Fibroblast of lung (primary cell): ENCODE measurements around the gene AICDA. TPM values are rescaled to one million over a fixed set of nuclear protein-coding genes. Genes with fewer than 3 reads are reported as not detected.
A peak's percentile ranks its signal among the peaks of the same experiment; 100 is the strongest.

Source experiments
- DNase-seq, 2 donors: peaks; one replicate each; pipeline versions ENCODE4 v3.0.0 to v3.0.0-alpha.2; 2010; ENCODE audit warnings: low read depth in 2 of 2
- H2AFZ ChIP-seq: 2 replicates; pipeline ENCODE4 v1.5.1; 2012; ENCODE audit warnings: low read length, control low read depth, inconsistent platforms
- H3K27ac ChIP-seq: 2 replicates; pipeline ENCODE4 v1.5.1; 2011; ENCODE audit warnings: low read length, control low read depth; ENCODE audit not compliant: insufficient read depth
- H3K27me3 ChIP-seq: 2 replicates; pipeline ENCODE4 v1.5.1; 2011; ENCODE audit warnings: mild to moderate bottlenecking, low read length; ENCODE audit not compliant: control insufficient read depth, insufficient read depth
- H3K36me3 ChIP-seq: 2 replicates; pipeline ENCODE4 v1.5.1; 2011; ENCODE audit warnings: low read length; ENCODE audit not compliant: control insufficient read depth, insufficient read depth
- H3K4me1 ChIP-seq: 2 replicates; pipeline ENCODE4 v1.5.1; 2011; ENCODE audit warnings: low read length; ENCODE audit not compliant: control insufficient read depth, insufficient read depth; ENCODE audit errors: extremely low read depth
- H3K4me2 ChIP-seq: 2 replicates; pipeline ENCODE4 v1.5.1; 2011; ENCODE audit warnings: low read length, control low read depth; ENCODE audit not compliant: insufficient read depth; ENCODE audit errors: extremely low read depth
- H3K4me3 ChIP-seq, 4 experiments: fragments of 200-600 bp in 1 of 4; sonication (generic) in 1 of 4; replicated peaks in 1 of 4; 2 replicates each; pipeline ENCODE4 v1.5.1; 2011 to 2016; ENCODE audit warnings: low read length in 4 of 4, low read depth in 3 of 4, mild to moderate bottlenecking in 3 of 4, control low read depth in 2 of 4, inconsistent platforms in 1 of 4, mixed read lengths in 1 of 4; ENCODE audit not compliant: insufficient read depth in 1 of 4; ENCODE audit errors: control extremely low read depth in 1 of 4
- H3K79me2 ChIP-seq: 2 replicates; pipeline ENCODE4 v1.5.1; 2012; ENCODE audit warnings: mild to moderate bottlenecking, low read length, inconsistent platforms; ENCODE audit not compliant: control insufficient read depth, insufficient read depth
- H3K9ac ChIP-seq: 2 replicates; pipeline ENCODE4 v1.5.1; 2011; ENCODE audit warnings: mild to moderate bottlenecking, low read length, control low read depth; ENCODE audit not compliant: insufficient read depth
- H3K9me3 ChIP-seq: 2 replicates; pipeline ENCODE4 v1.5.1; 2012; ENCODE audit warnings: low read depth, low read length; ENCODE audit not compliant: control insufficient read depth, insufficient read depth
- H4K20me1 ChIP-seq: 2 replicates; pipeline ENCODE4 v1.5.1; 2011; ENCODE audit warnings: low read length; ENCODE audit not compliant: control insufficient read depth, insufficient read depth; ENCODE audit errors: extremely low read depth
- CTCF ChIP-seq, 2 donors: IDR thresholded peaks in 1 of 2; conservative IDR thresholded peaks in 1 of 2; 1 replicate in 1 of 2; 2 replicates in 1 of 2; pipeline ENCODE4 v1.5.1; 2011 to 2012; ENCODE audit warnings: low read length in 2 of 2, control low read depth in 1 of 2, inconsistent platforms in 1 of 2, low read depth in 1 of 2, mild to moderate bottlenecking in 1 of 2
- EZH2 ChIP-seq: IDR thresholded peaks from 2 replicates; pipeline ENCODE4 v1.5.1; 2012; ENCODE audit warnings: low read length, control low read depth, mild to moderate bottlenecking; ENCODE audit errors: missing control alignments
- polyA plus RNA-seq, 2 donors: library from polyadenylated mRNA; depleted of rRNA in 1 of 2; stranded (reverse) in 1 of 2; unstranded in 1 of 2; fragments of >200 nt; gene quantifications; 2 replicates each; pipeline ENCODE4 v1.2.1, GENCODE V29; 2011 to 2012; ENCODE audit warnings: missing spikeins in 1 of 2
- total RNA-seq: library from RNA; depleted of rRNA; stranded (reverse); fragments of >200 nt; gene quantifications from 2 replicates; pipeline ENCODE4 v1.2.1, GENCODE V29; 2014

Gene AICDA
- total and polyA plus RNA-seq, 2 donors (not counting 1 experiment from before 2014, with no cell fraction given): not detected

GRCh38 chr12:8658346-8658745 is 45.7 kb upstream of the AICDA start:
- H4K20me1 ChIP-seq: no peaks in the 10 kb centered on the region
- no peaks in the 10 kb centered on the region for H3K36me3 ChIP-seq
- H3K27ac ChIP-seq: no peak overlapping the region
- H2AFZ ChIP-seq: peak overlapping the region; percentile 7
- TF ChIP-seq CTCF (conservative IDR thresholded peaks at IDR 0.05 in 1 of 2, IDR thresholded peaks at IDR 0.05 in 1 of 2; ENCODE audit: low read depth in 1 of 2, low read length in 2 of 2) (no peak), EZH2 (no peak)
- H3K4me2 ChIP-seq: no peak overlapping the region
- no peaks in the 10 kb centered on the region for H3K79me2 ChIP-seq
- H3K4me1 ChIP-seq: no peaks in the 10 kb centered on the region
- no peak overlapping the region for H3K4me3 ChIP-seq
- H3K27me3 ChIP-seq: no peaks in the 10 kb centered on the region
- peak; percentile 18 to 98 for DNase-seq
- no peak overlapping the region for H3K9ac ChIP-seq
- no peaks in the 10 kb centered on the region for H3K9me3 ChIP-seq

DNA sequence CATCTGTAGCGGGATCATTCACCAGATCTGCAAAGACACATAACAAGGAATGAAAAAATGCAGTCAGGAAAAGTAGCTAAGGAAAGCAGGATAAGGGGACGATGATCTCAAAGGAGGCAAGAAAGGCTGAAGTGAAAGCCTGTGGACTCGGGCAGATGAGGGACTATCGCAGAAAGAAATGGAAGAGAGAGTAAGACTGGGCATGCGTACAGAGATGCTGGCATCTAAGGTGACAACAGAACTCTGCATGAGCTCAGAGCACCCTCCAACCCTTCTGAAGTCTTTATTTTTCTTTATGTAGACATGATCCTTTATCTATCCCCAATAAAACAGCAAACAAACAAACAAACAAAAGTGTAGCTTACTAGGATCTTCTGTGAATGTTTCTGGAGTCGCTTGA is 42.8 kb upstream of the AICDA start:
- H3K27ac ChIP-seq: no peak overlapping the region
- DNase-seq: no peak
- no peaks in the 10 kb centered on the region for H3K4me1 ChIP-seq
- no peaks in the 10 kb centered on the region for H4K20me1 ChIP-seq
- H3K27me3 ChIP-seq: no peaks in the 10 kb centered on the region
- H3K36me3 ChIP-seq: no peaks in the 10 kb centered on the region
- H3K4me2 ChIP-seq: no peak overlapping the region
- no peak overlapping the region for H3K9ac ChIP-seq
- no peaks in the 10 kb centered on the region for H3K9me3 ChIP-seq
- no peak overlapping the region for H3K4me3 ChIP-seq
- no peak for TF ChIP-seq CTCF (conservative IDR thresholded peaks at IDR 0.05 in 1 of 2, IDR thresholded peaks at IDR 0.05 in 1 of 2; ENCODE audit: low read depth in 1 of 2, low read length in 2 of 2)
- TF ChIP-seq EZH2: no peak
- H2AFZ ChIP-seq: peak overlapping the region; percentile 7
- H3K79me2 ChIP-seq: no peaks in the 10 kb centered on the region

GRCh38 chr12:8648576-8649205 is 36.0 kb upstream of the AICDA start:
- no peaks in the 10 kb centered on the region for H3K27me3 ChIP-seq
- no peak for DNase-seq
- no peak overlapping the region for H3K4me2 ChIP-seq
- H3K4me3 ChIP-seq: no peak overlapping the region
- no peaks in the 10 kb centered on the region for H3K36me3 ChIP-seq
- H3K79me2 ChIP-seq: no peaks in the 10 kb centered on the region
- no peaks in the 10 kb centered on the region for H3K4me1 ChIP-seq
- H3K9ac ChIP-seq: no peak overlapping the region
- no peaks in the 10 kb centered on the region for H3K9me3 ChIP-seq
- H2AFZ ChIP-seq: no peak overlapping the region
- no peaks in the 10 kb centered on the region for H4K20me1 ChIP-seq
- TF ChIP-seq CTCF (conservative IDR thresholded peaks at IDR 0.05 in 1 of 2, IDR thresholded peaks at IDR 0.05 in 1 of 2; ENCODE audit: low read depth in 1 of 2, low read length in 2 of 2) (no peak), EZH2 (no peak)
- H3K27ac ChIP-seq: no peak overlapping the region
